HG02870 (cell line): Measurements from ENCODE around the gene TSPAN18.

ENCODE experiments used
- ATAC-seq: cut with Tn5 transposase; IDR thresholded peaks from one replicate; pipeline ENCODE4 v1.9.1; 2021; ENCODE audit warnings: mild to moderate bottlenecking, moderate library complexity; ENCODE audit not compliant: unreplicated experiment

The TSPAN18 gene

DNA sequence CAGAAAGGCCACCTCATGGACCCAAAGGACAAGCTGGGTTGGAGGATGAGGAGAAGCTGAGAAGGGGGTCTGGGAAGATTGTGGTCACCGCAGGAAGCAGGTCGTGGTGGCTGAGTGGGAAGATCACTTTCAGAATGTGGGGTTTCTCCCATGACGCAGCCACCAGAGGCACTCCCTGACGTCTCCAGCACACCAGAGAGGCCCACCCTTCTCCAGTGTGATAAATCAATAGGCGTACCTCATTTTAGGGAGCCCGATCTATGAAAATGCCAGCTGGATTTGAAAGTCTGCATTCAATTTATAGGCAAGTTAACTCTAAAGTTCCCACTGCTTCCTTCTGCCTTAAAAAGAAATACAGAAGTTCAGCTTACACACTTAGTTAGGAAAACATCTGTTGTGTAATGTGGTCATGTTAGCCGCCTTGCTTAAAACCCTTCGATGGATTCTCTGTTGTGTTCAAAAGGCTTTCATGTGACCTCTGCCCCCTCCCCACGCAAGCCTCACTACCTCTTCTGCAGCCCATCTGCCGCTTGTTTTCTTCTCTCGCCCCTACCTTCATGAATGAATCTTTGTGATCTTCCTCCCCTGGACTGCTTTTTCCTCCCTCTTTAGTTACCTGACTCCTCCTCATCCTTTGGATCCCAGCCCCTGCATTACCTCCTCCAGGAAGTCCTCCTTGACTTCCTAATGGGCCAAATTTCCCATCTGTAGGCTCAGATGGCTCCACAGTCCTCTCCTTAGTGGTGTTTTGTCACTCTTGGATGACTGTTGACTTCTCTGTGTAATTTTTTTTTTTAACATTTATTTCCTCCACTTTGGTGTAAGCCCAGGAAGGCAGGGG lies 10.7 kb downstream of the TSPAN18 start:
- ATAC-seq = no peak

DNA sequence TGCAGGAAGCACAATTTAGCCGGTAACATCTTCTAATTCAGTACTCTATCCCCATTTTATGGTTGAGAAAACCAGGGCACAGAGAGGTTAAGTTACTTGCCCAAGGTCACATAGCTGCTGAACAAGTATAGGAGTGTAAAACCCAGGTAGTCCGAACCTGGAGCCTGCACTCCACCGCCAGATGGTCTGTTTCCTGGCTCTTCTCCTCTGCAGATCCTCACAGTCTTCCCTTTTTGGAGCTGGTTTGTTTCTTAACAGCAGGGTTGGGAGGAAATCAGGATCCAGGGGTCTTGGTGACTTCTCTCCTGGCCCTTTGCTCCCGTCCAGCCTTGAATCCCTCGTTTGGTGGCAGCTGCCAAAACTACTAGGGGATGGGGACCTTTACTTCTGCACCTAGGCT lies 12.0 kb downstream of the TSPAN18 start:
- no peak for ATAC-seq

DNA sequence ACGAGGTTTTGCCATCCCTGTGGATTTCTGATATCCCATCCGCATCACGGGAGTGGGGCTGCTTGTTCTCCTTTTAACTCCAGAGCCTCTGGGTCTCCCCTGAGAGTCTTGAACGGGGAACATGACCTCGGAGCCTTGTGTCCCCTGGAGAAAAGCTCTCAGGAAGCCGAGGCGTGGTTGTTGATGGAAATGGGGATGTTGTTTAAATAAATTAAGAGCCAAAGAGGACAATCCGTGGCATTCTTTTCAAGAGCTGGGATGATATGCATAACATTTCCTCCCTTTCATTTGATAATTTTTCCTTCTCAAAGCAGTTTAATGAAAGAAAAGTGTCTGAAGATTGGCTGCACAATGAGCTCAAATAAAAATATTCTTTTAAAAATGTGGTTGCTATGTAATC lies 14.2 kb downstream of the TSPAN18 start:
- ATAC-seq = no peak

- ATAC-seq = no peak
Observed at GRCh38 chr11:44741976-44742375, 15.2 kb downstream of the TSPAN18 start.

GRCh38 chr11:44742508-44743246 lies 15.9 kb downstream of the TSPAN18 start:
- ATAC-seq = no peak

- no peak for ATAC-seq
Observed at GRCh38 chr11:44743326-44743725, 16.6 kb downstream of the TSPAN18 start.

GRCh38 chr11:44743959-44744557 lies 17.3 kb downstream of the TSPAN18 start:
- ATAC-seq = no peak

GRCh38 chr11:44746894-44747293 lies 20.1 kb downstream of the TSPAN18 start:
- ATAC-seq = no peak

- no peak for ATAC-seq
Observed at GRCh38 chr11:44747316-44747715, 20.6 kb downstream of the TSPAN18 start.

- no peak for ATAC-seq
Observed at GRCh38 chr11:44747836-44748235, 21.1 kb downstream of the TSPAN18 start.

DNA sequence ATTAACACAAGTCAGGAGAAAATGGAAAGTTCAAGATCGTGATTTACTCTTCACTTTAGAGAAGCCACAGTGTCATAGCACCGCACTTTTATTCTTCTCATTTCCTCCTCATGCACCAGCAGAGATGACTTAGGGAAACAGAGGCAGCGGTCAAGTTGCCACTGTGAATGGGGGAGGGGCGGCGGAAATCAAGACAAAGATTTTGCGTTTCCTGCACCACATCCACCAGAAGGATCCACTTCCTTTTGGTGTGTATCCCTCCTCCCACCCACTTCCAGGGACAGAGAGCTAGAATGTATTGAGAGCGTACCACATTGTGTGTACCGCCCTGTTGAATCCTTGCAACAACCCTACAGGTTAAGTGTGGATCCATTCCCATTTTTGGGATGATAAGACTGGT lies 21.8 kb downstream of the TSPAN18 start:
- ATAC-seq = no peak

DNA sequence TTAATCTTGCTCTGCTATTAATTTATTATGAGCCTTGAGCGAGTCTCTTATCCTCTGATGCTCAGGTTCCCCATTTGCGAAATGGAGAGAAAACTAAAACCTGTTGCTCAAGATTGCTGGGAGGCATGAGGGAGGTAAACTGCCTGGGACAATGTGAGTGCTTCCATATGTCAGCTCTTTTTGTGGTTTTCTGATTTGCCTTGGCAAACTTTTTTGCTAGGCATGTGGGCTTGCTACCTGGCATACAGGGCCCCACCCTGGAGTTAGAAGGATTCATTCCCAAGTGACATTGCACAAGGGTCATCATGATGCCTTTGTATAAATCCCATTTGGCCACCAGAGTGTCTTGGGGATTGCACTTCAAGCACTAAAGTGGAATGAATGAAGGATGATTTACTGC lies 22.4 kb downstream of the TSPAN18 start:
- no peak for ATAC-seq

GRCh38 chr11:44750551-44751465 lies 24.0 kb downstream of the TSPAN18 start:
- ATAC-seq = no peak

GRCh38 chr11:44752300-44752699 lies 25.5 kb downstream of the TSPAN18 start:
- no peak for ATAC-seq

GRCh38 chr11:44752713-44753112 lies 26.0 kb downstream of the TSPAN18 start:
- no peak for ATAC-seq

DNA sequence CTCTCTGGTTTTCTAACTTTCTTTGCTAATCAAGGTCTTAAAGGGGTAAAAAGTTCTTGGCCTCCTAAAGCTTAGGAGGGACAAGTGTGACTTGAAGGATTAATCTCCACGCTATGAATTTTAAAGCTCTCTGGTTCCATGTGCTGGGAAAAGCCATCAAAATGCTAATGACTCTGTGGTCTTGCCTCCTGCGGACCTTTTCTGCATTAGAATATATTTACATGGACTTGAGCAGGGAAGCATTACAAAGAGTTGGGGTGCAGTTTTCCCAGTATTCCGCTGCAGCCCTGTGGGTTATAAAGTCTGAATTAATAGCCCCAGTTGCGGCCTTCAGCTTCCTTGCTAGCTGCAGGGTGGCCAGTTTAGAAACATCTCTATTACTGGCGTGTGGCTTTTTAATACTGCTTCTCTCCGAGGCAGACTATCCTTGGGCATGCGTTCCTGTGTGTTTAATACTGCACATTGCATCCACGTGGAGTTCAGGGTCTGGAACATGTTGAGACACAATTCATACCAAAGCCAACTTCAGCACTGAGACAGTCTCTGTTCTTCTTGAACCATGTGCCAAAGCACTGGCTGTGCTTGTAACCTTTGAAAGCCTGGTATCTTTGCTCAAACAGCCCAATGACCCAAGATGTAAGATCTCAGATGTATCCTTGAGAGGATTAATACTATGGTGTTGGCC lies 27.3 kb downstream of the TSPAN18 start:
- no peak for ATAC-seq

DNA sequence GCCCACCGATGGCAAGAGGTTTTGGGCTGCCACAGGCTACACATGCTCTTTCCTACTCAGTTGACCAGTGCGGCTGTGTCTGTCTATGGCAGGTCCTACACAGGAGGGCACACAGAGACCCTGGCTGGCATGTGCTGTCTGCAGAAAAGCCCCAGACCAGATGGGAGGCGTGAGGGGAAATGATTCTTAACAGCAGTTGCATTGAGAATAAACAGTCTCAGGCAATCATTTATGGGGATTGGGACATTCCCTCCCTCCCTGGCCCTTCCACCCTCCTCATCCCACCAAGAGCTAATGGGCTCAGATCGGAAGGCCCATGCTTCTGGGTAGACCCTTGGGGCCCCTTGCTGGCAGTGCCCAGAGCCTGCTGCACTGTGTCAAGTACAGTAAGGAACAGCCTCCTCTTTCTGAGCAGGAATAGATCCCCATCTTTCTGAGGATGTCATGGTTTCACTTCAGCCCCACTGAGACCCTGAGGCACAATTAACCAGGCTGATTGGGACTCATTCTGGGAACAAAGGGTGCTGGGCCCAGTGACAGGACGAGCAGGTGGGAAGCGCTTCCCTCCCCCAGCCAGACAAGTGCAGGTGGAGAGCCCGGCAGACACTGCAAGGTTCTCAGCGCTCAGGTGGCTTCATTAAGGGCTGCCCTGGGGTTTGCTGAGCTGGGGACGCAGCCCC lies 28.3 kb downstream of the TSPAN18 start:
- ATAC-seq = no peak

GRCh38 chr11:44755556-44756523 lies 29.1 kb downstream of the TSPAN18 start:
- no peak for ATAC-seq

DNA sequence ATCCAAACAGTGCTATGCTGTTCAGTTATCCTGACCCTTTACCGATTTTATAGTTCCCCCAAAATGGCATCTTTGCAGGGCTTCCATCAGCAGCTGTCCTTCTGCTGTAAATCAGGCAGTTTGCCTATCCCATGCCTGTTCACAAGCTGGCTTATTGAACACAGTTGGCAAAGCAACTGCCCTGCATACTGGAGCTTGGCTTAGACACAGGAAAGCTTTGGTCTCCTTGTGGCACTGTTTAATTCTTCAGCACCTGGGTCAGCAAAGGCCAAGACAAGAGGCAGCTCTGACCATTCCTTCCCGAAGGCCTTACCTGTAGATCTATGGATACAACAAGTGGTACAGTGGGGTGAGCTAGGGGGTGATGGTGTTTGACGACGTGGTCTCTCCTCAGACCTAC lies 32.2 kb downstream of the TSPAN18 start:
- ATAC-seq = no peak
